ENCODE results near the gene ZNF536.

DNA sequence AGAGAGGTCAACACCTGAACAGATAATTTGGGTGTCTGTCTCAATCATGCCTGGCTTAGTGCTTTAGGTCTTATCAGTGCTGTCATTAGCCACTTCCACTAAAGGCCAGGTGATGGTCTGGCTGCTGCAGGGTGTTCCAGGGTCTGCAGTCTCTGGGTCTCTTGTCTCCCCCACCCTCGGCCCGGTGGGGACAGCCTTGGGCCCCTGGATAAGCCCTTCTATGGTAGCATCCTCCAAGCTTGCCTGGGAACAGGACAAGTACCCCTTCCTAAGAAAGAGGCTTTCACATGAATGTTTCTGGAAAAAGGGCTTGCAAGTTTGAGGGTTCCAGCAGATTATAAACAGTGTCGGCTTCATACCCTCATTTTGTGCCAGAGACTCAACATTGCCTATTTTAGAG is 29.3 kb upstream of the ZNF536 start:
- TF ChIP-seq, protein P1, sequence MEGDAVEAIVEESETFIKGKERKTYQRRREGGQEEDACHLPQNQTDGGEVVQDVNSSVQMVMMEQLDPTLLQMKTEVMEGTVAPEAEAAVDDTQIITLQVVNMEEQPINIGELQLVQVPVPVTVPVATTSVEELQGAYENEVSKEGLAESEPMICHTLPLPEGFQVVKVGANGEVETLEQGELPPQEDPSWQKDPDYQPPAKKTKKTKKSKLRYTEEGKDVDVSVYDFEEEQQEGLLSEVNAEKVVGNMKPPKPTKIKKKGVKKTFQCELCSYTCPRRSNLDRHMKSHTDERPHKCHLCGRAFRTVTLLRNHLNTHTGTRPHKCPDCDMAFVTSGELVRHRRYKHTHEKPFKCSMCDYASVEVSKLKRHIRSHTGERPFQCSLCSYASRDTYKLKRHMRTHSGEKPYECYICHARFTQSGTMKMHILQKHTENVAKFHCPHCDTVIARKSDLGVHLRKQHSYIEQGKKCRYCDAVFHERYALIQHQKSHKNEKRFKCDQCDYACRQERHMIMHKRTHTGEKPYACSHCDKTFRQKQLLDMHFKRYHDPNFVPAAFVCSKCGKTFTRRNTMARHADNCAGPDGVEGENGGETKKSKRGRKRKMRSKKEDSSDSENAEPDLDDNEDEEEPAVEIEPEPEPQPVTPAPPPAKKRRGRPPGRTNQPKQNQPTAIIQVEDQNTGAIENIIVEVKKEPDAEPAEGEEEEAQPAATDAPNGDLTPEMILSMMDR (IDR thresholded peaks at IDR 0.05; ENCODE audit: low read depth, low read length): no peak
- no peak for TF ChIP-seq EZH2phosphoT487 (IDR thresholded peaks at IDR 0.05; ENCODE audit: low read depth)

All from OCI-LY3 (cell line).